GM19240 (cell line): ENCODE data around the gene ALDH4A1.

Experiments used
- DNase-seq: peaks from one replicate; pipeline ENCODE4 v3.0.0; 2011; ENCODE audit warnings: low spot score; ENCODE audit not compliant: insufficient read length

Gene ALDH4A1

GRCh38 chr1:18922848-18923755 is 20.7 kb upstream of the ALDH4A1 start:
- DNase-seq, result no peak

GRCh38 chr1:18922319-18922726 is 20.0 kb upstream of the ALDH4A1 start:
- DNase-seq, result no peak

GRCh38 chr1:18921516-18922251 is 19.3 kb upstream of the ALDH4A1 start:
- DNase-seq, result no peak

- DNase-seq, result no peak
Measured at GRCh38 chr1:18920931-18921330, 18.6 kb upstream of the ALDH4A1 start.

GRCh38 chr1:18919956-18920355 is 17.6 kb upstream of the ALDH4A1 start:
- DNase-seq, result no peak

- no peak for DNase-seq
Measured at GRCh38 chr1:18919197-18919905, 17.0 kb upstream of the ALDH4A1 start.

GRCh38 chr1:18918417-18918816 is 16.1 kb upstream of the ALDH4A1 start:
- no peak for DNase-seq

GRCh38 chr1:18917071-18917799 is 14.9 kb upstream of the ALDH4A1 start:
- no peak for DNase-seq

- no peak for DNase-seq
Measured at GRCh38 chr1:18915341-18915740, 13.0 kb upstream of the ALDH4A1 start.

- DNase-seq, result peak; percentile 93
Measured at GRCh38 chr1:18913065-18913835, 10.9 kb upstream of the ALDH4A1 start.

- DNase-seq, result no peak
Measured at GRCh38 chr1:18912550-18912949, 10.2 kb upstream of the ALDH4A1 start.

- DNase-seq, result no peak
Measured at GRCh38 chr1:18908911-18909771, 6.8 kb upstream of the ALDH4A1 start.

- DNase-seq, result no peak
Measured at GRCh38 chr1:18907917-18908845, 5.8 kb upstream of the ALDH4A1 start.

GRCh38 chr1:18907021-18907916 is 4.9 kb upstream of the ALDH4A1 start:
- no peak for DNase-seq

- DNase-seq, result no peak
Measured at GRCh38 chr1:18903291-18903756, 969 bp upstream of the ALDH4A1 start.

- DNase-seq, result no peak
Measured at GRCh38 chr1:18901952-18902522, 318 bp downstream of the ALDH4A1 start.
